Measurements from ENCODE around the gene TRAF3.
"Not testable (repeated sequence)": the region's sequence is repeated elsewhere in the genome, so short reads cannot be mapped to it uniquely, and the experiment has no call there.

Gene TRAF3

GRCh38 chr14:102809870-102810269 is 32.6 kb downstream of the TRAF3 start:
- no peak for DNase-seq

- DNase-seq = no peak
Observed at GRCh38 chr14:102810523-102810922, 33.3 kb downstream of the TRAF3 start.

DNA sequence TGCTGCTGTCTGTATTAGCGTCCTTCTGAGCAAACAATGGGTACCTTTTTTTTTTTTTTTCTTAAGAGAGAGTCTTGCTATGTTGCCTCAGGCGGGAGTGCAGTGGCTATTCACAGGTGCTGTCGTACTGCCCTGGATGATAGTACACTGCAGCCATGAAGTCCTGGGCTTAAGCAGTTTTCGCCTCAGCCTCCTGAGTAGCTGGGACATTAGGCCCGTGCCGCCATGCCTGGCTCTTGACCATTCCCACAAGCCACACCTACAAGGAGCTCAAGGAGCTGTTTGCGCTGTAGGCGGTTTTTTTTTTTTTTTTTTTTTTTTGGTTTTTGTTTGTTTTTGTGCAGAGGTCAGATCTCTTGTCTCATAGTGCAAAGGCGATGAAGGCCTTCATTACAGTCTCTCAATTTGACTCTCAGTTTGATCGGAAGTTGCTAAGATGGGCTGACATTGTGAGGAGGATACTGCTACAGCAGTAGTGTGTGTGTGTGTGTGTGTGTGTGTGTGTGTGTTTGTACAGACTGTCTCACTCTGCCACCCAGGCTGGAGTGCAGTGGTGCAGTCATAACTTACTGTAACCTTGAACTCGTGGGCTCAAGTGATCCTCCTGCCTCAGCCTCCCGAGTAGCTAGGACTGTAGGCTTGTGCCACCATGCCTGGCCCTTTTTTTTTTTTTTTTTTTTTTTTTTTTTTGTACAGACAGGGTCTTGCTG is 34.2 kb downstream of the TRAF3 start:
- DNase-seq = no peak

DNA sequence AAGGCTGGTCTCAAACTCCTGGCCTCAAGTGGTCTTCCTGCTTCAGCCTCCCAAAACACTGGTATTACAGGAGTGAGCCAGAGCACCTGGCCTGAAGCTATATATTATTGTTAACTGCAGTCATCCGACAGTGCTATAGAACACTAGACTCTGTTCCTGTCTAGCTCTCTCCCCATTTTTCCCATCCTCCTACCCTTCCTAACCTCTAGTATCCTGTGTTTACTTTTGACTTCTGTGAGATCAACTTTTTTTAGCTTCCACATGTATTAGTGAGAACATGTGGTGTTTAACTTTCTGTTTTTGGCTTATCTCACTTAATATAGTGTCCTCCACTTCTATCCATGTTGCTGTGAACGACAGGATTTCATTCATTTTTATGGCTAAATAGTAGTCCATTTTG is 34.7 kb downstream of the TRAF3 start:
- no peak for DNase-seq

GRCh38 chr14:102813691-102814090 is 36.4 kb downstream of the TRAF3 start:
- DNase-seq = no peak

GRCh38 chr14:102817318-102817717 is 40.1 kb downstream of the TRAF3 start:
- DNase-seq = no peak

- no peak for DNase-seq
Observed at GRCh38 chr14:102817942-102818940, 41.0 kb downstream of the TRAF3 start.

GRCh38 chr14:102819176-102819628 is 42.0 kb downstream of the TRAF3 start:
- DNase-seq = no peak

DNA sequence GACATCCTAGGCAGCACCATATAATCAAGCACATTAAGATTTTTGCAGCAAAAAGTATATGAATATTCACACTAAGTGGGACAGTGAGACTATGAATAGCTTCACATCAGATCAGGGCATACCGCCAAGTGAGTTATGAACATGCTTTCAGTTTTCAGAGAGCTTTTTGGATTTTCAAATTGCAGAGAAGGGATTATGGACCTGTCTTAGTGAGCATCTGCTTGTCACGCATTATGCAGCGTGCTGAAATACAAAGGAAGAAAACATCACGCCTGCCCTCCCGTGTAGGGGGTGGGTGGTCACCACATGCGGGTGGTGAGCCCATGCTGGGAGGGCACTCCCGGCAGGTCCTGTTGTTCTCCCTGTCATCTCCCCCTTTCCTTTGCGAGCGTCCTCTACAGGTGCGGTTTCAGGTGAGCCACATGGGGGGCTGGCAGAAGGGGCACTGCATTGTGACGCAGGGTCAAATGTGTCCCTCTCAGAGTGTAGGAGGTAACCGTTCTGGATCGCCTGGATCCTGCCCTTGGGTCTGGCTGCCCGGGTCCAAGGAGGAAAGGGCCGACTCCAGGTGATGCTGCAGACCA is 42.6 kb downstream of the TRAF3 start:
- DNase-seq = no peak

DNA sequence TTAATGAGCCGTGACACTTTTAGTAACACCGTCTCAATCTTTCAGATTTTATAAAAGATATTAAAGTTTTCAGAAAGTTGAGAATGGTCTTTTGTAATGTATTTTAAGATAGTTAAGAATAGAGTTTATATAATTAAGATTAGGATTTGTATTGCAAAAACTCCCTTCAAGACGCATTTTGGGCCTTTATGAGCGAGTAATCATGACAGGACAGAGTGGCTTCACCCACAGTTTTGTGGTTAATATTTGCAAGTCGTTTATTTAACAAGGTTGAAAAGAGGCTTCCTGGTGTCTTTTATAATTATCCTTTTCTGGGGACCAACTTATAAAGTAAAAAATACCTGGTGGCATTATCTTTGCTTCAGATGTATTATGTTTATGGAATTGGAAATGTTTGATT is 44.0 kb downstream of the TRAF3 start:
- DNase-seq = no peak

- no peak for DNase-seq
Observed at GRCh38 chr14:102822311-102822863, 45.1 kb downstream of the TRAF3 start.

DNA sequence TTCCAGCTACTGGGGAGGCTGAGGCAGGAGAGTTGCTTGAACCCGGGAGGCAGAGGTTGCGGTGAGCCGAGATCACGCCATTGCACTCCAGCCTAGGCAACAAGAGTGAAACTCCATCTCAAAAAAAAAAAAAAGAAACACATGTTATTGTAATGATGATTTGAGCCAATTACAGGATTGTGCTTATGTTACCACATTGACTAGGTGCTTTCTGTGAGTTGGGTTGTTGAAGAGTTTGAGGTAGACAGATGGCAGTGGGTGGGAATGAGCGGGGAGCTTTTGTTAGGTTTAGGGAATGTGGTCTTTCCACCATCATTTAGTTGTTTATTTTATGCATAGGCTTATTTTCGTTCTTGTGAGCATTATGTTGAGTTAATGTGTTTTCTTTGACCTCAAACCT is 45.6 kb downstream of the TRAF3 start:
- DNase-seq = not testable (repeated sequence)

GRCh38 chr14:102823546-102823945 is 46.3 kb downstream of the TRAF3 start:
- DNase-seq = no peak

DNA sequence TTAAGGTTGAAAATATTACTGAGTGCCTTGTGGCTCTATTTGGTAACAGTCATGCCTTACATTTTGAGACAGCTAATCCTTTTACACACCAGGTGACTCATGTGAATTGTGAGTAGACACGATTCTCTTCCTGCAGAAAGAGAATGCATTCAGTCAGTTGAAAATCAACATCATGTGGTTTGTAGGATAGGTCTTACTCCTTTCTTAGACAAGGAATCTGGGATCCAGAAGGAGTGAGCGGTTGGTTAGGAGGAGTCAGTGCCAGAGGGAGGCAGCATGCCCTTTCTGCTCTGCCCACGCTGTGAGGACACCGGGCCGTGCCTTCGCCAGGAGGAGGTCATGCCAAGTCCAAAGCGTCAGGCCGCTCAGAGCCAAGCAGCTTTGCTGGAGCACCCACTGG is 47.6 kb downstream of the TRAF3 start:
- DNase-seq = no peak

DNA sequence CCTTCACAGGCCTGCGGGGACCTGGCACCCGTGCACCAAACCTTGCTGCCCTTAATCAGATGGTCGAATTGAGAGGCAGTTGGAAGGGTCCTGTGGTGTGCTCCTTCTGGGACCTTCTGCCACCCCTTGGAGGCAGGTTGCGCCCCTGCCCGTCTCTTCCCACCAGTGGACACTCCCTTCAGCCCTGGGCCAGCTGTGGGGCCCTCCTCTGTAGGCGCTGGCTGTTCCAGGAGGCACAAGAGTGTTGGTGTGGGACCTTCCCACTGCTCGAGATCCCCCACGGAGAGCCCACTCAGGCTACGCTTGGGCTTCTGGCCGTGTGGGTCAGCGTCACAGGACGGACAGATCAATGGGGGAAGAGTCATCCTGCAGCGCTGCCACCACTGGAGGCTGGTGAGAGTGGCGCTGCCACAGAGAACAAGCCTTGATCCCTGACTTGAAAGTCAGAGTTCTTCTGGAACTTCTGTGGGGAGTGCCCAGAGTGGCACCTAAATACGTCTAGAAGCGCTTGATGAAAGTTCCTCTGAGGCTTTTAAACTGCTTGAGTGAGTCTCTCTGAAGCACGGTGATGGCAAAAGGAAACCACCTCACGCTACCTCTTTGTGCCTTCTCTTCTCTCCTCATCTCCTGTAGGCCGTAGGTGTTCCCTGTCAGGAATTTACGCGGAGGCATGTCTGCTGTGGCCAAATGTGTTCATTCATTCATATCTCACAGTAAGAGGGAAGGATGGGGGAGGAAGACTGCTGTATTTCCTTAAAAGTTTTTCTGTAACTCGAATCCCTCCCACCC is 48.3 kb downstream of the TRAF3 start:
- no peak for DNase-seq

DNA sequence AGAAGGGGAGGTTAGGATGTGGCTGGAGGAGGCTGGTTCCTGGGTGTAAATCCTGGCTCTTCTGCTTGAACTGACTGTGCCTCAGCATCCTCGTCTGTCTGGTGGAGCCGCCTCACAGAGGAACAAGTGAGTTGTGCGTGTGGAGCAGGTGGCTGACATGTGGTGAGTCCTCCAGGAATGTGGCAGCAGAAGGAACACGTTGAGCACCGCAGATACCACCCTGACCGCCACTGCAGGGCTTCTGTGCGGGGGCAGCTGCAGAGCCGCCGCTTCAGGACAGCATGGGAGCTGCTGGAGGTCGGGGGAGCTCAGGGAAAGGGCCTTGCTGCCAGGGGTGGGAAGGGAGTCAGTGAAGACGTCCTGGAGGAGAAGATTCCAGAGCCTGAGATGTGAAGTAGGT is 48.9 kb downstream of the TRAF3 start:
- no peak for DNase-seq

DNA sequence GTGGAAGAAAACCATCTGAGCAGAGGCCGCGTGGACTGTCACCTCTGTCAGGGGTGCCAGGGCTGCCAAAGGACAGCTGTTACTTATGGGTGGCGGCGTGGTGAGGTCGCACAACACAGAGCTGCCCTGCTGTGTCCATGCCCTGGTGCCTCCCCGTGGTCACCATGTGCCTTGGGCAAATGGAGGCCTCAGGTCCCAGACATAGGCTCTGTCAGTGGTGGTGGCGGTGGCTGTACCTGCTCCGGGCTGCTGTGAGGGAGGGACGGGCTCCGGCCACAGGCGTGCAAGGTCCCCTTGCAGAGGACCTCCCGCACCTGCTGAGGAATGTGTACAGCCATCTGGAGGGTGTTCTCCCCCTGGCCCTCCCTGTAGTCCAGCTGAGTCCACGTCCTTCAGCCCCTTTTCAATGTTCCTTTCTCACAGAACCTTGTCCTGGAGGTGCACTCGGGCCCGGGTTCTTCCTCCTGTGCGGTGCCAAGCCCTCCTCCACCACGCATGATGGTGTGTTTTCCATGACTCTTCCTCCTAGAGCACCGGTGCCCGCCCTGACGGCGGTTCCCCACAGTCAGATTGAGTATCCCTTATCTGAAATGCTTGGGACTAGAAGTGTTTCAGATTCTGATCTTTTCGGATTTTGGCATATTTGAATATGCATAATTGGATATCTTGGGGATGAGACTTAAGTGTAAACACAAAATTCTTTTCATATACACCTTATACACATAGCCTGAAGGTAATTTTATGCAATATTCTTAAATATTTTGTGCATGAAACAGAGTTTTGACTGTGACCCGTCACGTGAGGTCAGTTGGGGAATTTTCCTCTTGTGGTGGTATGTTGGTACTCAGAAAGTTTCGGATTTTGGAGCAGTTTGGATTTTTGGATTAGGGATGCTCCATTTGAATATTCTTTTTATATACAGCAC is 49.8 kb downstream of the TRAF3 start:
- no peak for DNase-seq

DNA sequence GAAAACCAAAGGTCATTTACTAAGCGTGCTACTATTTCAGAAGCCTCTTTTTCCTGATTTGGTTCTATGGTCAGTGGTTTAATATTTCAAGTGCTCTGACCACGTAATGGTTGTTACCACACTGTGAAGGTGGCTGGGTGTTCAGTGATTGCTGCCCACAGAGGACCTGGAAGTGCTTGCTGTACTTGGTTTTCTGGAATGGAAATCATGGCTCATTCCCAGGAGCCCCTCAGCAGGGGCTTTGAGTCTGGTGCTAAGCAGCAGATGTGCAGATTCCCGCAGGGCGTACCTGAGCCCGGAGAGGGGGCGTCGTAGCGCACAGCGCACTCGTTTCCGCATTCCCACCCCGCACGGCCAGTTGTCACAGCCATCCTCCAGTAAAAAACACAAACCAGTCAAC is 50.5 kb downstream of the TRAF3 start:
- DNase-seq = no peak

GRCh38 chr14:102828151-102828550 is 50.9 kb downstream of the TRAF3 start:
- no peak for DNase-seq

GRCh38 chr14:102829016-102829548 is 51.8 kb downstream of the TRAF3 start:
- DNase-seq = no peak

DNA sequence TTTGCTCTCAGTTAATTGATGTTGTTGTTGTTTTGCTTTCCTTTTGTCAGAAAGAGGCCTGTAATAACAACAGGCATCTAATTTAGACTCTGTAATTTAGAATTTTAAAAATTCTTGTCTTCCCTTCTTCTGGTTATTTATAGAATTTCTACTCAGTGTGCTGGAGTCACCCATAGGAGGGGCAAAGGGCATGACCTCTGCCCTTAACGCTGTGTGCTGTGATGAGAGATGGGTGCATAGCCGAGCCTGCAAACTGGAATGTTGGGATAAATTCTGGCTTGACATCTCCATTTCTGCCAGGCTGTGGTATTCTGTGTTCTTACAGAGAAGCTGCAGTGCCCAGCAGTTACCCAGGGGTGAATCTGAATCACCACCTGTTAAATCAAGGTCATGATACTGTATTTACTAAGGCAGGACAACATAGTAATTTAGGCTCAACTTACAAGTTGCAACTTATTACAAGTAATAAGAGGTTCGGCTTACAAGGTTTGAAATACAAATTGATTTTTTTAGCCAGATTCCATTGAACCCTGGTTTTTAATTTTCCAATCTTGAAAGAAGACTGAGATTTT is 53.3 kb downstream of the TRAF3 start:
- DNase-seq = no peak
